PC-3 (cell line): Measurements from ENCODE around the gene ATOX1.

Experiments used
- EZH2phosphoT487 ChIP-seq: fragments of 300-600 bp; sonication (generic); IDR thresholded peaks from 2 replicates; pipeline ENCODE4 v1.6.1; 2018; ENCODE audit warnings: mild to moderate bottlenecking, antibody characterized with exemption, low read length, borderline replicate concordance
- TF ChIP-seq, protein P1 (sequence below): fragments of 300-600 bp; sonication (generic); conservative IDR thresholded peaks from 2 replicates; pipeline ENCODE4 v1.5.1; 2017; ENCODE audit warnings: antibody characterized with exemption, low read depth, mild to moderate bottlenecking, low read length

- TF ChIP-seq, protein P1, sequence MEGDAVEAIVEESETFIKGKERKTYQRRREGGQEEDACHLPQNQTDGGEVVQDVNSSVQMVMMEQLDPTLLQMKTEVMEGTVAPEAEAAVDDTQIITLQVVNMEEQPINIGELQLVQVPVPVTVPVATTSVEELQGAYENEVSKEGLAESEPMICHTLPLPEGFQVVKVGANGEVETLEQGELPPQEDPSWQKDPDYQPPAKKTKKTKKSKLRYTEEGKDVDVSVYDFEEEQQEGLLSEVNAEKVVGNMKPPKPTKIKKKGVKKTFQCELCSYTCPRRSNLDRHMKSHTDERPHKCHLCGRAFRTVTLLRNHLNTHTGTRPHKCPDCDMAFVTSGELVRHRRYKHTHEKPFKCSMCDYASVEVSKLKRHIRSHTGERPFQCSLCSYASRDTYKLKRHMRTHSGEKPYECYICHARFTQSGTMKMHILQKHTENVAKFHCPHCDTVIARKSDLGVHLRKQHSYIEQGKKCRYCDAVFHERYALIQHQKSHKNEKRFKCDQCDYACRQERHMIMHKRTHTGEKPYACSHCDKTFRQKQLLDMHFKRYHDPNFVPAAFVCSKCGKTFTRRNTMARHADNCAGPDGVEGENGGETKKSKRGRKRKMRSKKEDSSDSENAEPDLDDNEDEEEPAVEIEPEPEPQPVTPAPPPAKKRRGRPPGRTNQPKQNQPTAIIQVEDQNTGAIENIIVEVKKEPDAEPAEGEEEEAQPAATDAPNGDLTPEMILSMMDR = no peak
- TF ChIP-seq EZH2phosphoT487 = no peak
These were observed 14.6 kb upstream of the ATOX1 start for GRCh38 chr5:151772846-151773561.
